SIG-M5 treated with dmso at 0.1 percent for 504 hours (cell line): ENCODE measurements around the gene MCF2L.

ENCODE experiments used
- DNase-seq: peaks from one replicate; lab custom pipeline; 2025; ENCODE audit not compliant: unreplicated experiment; lab: John Stamatoyannopoulos, UW

The MCF2L gene

GRCh38 chr13:112997188-112998130 lies 28.4 kb downstream of the MCF2L start:
- no peak for DNase-seq

DNA sequence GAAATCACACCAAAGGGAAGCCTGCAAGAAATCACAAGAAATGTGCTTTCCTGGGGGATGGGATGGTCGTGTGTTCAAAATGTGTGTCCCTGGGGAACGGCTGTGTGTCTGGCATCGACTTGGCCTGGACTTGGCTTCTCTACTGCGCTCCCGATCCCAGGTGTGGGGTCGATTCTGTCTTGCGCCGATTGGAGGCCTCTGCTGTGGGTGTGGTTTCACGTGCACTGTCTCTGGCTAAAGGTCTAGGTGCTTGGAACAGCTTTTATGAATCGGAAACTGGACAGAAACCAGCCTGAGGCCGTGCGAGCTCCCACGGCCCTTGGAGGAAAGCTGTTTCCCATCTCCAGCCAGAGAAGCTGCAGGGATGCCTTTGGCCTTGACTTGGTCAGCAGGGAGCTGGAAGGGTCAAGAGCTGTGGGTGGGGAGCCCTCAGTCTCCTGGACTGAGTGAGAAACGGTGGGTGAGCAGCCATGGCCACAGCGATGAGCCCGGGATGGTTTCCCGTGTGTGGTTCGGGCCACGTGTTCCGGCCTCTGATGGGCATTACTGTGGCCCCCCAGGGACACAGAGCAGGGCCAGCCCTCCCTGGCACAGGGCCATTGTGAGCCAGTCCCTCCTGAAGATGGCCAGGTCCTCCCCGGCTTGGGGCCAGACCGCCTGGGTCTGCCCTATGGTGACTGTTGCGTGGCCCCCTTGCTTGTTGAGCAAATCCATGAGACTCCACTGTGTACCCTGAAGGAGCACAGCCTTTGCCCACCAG lies 29.7 kb downstream of the MCF2L start:
- no peak for DNase-seq

GRCh38 chr13:112999414-113000177 lies 30.6 kb downstream of the MCF2L start:
- DNase-seq, result no peak

DNA sequence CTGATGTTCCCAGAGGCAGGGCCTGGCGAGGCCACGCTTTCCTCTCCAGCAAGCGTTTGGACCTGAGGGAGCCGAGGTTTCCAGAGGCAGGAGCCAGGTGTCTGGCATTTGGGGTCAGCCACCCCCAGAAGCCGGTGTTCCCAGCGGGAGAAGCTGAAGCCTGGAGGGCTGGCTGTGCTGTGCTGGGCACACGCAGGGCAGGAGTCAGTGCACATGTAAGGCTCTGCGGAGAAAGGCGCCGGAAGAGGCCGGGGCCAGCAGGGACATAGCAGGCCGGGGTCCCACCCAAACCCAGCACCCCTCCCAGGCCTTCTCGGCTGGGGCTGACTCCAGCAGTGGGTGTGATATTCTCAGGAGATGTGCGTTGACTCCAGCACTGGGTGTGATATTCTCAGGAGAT lies 31.6 kb downstream of the MCF2L start:
- no peak for DNase-seq

DNA sequence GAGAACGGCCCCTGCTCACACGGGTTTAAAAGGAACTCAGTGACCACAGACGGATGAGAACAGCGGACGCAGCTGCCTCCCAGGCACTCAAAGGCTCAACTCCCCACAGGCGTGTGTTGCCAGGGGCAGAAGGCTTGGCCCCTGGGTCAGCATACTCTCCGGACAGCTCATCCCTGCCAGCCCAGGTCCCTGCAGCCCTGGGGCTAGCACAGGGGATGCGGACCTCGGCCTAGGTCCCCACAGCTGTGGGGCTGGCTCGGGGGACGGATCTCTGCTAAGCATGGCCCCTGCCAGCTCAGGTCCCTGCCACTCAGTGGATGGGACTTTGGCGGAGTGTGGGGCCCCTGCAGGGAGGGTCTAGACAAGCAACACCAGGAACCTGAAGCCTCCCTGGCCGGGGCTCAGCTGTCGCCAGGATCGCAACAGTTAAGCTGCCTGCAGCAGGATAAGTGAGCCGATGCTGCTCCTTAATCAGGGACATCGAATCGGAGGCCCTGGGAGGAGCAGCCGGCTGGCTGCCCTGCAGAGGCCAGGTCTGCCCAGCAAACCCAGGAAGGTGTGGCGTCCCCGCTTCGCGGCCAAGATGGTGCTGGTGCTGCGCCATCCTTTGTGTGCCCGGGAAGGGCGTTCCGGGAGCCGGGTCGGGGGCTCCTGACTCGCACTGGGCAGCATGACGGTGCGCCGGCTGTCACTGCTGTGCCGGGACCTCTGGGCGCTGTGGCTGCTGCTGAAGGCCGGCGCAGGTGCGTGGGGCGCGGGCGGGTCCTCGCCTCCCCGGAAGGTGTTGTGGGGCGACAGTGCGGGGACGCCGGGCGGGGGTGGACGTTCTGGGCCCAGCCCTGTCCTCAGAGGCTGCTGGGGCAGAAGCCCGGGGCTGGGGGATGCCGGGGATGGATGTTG lies 32.5 kb downstream of the MCF2L start:
- DNase-seq, result no peak

- no peak for DNase-seq
Observed at GRCh38 chr13:113002206-113002912, 33.3 kb downstream of the MCF2L start.

DNA sequence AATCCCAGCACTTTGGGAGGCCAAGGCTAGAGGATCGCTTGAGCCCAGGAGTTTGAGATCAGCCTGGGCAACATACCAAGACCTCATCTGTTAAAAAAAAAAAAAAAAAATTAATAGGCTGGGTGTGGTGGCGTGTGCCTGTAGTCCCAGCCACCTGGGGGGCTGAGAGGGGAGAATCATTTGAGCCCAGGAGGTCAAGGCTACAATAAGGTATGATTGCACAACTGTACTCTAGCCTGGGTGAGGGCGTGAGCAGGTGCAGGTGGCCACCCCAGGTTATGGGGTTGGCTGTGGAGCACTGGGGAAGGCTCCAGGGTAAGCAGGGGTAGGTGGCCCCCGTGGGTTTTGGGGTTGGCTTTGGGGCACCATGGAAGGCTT lies 33.9 kb downstream of the MCF2L start:
- no peak for DNase-seq

GRCh38 chr13:113004126-113004525 lies 35.1 kb downstream of the MCF2L start:
- no peak for DNase-seq

GRCh38 chr13:113005076-113005865 lies 36.3 kb downstream of the MCF2L start:
- DNase-seq, result no peak

GRCh38 chr13:113005997-113006396 lies 37.0 kb downstream of the MCF2L start:
- DNase-seq, result no peak

GRCh38 chr13:113006660-113007059 lies 37.6 kb downstream of the MCF2L start:
- no peak for DNase-seq

DNA sequence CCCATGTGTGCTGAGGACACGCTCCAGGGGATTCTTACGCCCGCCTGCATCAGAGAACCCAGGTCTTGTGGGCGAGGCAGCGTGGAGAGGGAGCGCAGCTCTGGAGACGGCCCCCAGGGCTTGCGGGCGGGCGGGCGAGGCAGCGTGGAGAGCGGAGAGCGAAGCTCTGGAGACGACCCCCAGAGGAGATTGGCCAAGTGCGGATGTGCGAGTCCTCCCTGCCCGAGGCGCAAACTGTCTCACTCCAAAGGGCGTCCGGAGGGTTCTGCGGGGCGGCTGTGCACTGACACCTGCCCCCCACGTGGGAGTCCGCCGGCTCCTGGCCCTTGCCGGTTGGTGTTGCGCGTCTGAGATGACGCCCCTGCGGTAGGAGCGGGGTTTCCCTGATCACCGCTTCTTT lies 39.8 kb downstream of the MCF2L start:
- DNase-seq, result no peak

DNA sequence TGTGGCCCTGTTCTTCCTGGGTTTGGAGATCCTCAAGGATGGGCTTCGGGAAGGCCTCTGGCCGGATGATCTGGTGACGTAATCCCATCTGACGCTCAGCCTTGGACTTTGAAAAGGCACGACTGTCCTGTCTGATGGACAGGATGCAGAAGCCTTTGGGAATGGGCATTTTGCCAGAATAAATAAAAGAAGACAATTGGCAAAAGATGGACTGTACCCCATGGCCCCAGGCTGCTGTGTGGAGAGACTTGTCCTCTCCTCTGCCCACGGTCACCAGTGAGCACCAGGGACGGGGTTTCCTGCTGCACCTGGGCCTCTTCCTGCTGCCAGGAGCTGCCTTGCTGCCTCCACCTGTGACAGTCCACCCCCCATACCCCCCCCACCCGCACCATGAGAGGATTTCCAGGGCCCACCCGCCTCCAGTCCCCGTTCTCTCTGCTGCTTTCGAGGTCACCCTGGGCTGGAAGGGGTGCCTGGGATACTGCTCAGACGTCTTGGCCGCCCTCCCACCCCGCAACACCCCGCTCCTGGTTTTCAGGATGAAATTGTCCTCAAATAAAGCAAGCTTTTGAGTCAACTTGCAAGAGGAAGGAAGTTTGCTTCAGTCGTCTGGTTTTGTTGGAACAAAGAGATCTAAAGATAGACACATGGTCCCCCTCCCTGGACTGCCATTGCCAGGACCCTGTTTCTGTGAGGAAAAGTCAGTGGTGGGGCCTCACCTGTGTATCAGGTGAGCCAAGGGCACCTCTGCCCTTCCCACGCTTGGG lies 40.9 kb downstream of the MCF2L start:
- no peak for DNase-seq

DNA sequence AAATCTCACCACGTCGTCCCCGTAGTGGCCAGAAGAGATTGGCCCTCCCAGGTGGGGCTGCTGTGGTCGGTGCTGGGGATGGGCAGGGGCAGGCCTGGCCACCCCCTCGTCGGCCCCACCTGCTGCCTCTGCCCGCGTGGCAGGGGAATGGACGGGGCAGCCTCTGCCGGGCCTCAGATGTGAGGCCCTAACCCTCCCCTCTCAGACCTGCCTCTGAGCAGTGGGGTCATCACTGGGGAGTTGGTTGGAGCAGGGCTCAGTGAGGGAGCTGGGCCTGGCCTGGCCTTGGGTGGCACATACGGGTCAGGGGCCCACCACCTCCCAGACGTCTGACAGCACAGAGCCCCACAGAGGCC lies 41.5 kb downstream of the MCF2L start:
- no peak for DNase-seq

DNA sequence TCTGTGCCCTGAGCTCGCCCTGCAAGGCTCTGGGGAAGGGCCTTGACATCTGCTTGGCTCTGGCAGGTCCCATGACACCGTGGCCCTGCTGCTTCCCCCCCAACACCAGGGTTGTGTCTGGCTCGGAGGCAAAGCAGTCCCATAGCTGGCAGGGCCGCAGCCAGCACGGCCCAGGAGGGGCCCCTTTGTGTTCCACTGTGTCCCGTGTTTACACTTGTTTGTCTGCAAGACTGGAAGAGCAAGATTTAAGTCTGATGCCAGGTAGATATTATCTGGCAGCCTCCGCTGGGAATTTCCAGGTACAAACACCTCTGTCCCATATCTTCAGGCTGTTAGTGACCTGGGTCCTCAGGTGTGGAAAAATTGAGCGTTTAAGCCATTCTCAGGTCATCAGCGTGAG lies 44.3 kb downstream of the MCF2L start:
- peak; percentile 29 for DNase-seq

GRCh38 chr13:113013878-113014751 lies 45.1 kb downstream of the MCF2L start:
- no peak for DNase-seq
